Measurements from ENCODE around the gene PLA2G4B. TPM values are rescaled to one million over a fixed set of nuclear protein-coding genes. Genes with fewer than 3 reads are reported as not detected.
A peak's percentile ranks its signal among the peaks of the same experiment; 100 is the strongest.

PLA2G4B gene
- total RNA-seq, 6 experiments from 2014 or later = 1.6 to 3.0 (median 2.7) TPM

DNA sequence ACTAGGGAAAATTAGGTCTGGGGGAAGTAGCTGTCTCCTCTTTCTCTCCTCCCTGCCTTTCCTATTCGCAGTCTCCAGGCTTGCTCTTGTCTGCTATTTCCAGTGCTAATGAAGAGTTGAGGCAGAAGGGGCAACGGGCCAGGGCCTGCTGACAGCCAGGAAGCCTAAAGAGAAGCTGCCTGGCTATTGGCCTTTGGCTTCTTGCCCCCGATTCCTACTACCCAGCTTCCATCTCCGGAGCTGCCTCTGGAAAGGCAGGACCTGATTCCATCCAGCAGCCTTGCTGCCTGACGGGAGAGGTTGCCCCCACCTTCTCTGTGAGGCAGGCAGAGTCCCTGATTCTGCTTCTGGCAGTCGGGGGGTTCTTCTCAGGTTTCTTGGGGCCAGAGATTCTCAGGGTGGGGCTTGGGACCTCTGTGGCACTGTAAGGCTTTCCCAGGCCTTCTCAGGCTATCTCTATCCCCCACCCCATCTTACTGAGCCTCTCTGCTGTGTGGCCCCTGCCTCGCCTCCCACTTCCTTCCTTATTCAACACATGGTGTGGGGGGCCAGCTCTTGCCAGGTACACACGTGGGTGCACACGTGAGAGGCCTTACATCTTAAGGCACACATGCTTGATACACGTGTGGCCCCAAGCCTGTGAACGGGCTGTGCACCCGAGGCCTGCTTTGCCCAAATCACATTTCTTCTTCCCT lies 29.0 kb upstream of the PLA2G4B start:
- peak overlapping the region; percentile 69 for H3K27ac Mint-ChIP-seq
- no peaks in the 10 kb centered on the region for H3K9me3 Mint-ChIP-seq
- H3K27me3 Mint-ChIP-seq (ENCODE audit: insufficient read depth) = peaks cover 1% of the 10 kb centered on the region
- peaks cover 5% of the 10 kb centered on the region; the same call in 1 of the 2 replicates for H3K36me3 Mint-ChIP-seq (ENCODE audit: low read depth)
- no peak overlapping the region for H3K4me3 Mint-ChIP-seq
- no peak for DNase-seq
- TF ChIP-seq, protein P1, sequence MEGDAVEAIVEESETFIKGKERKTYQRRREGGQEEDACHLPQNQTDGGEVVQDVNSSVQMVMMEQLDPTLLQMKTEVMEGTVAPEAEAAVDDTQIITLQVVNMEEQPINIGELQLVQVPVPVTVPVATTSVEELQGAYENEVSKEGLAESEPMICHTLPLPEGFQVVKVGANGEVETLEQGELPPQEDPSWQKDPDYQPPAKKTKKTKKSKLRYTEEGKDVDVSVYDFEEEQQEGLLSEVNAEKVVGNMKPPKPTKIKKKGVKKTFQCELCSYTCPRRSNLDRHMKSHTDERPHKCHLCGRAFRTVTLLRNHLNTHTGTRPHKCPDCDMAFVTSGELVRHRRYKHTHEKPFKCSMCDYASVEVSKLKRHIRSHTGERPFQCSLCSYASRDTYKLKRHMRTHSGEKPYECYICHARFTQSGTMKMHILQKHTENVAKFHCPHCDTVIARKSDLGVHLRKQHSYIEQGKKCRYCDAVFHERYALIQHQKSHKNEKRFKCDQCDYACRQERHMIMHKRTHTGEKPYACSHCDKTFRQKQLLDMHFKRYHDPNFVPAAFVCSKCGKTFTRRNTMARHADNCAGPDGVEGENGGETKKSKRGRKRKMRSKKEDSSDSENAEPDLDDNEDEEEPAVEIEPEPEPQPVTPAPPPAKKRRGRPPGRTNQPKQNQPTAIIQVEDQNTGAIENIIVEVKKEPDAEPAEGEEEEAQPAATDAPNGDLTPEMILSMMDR (IDR thresholded peaks at IDR 0.05) = no peak
- peaks cover 37% of the 10 kb centered on the region for H3K4me1 Mint-ChIP-seq (ENCODE audit: low read depth)

GRCh38 chr15:41810651-41811431 lies 27.8 kb upstream of the PLA2G4B start:
- Mint-ChIP-seq H3K9me3 (no peaks in the 10 kb centered on the region), H3K27me3 (ENCODE audit: insufficient read depth) (peaks cover 1% of the 10 kb centered on the region), H3K4me1 (ENCODE audit: low read depth) (peaks cover 32% of the 10 kb centered on the region), H3K36me3 (ENCODE audit: low read depth) (peaks cover 8% of the 10 kb centered on the region), H3K27ac (peak overlapping the region; percentile 69), H3K4me3 (no peak overlapping the region)
- peak; percentile 20 for DNase-seq
- TF ChIP-seq, protein P1 (IDR thresholded peaks at IDR 0.05) = peak; percentile 30; the same call in 1 of the 2 replicates

GRCh38 chr15:41811432-41812195 lies 27.0 kb upstream of the PLA2G4B start:
- no peaks in the 10 kb centered on the region for H3K9me3 Mint-ChIP-seq
- H3K4me1 Mint-ChIP-seq (ENCODE audit: low read depth) = peaks cover 25% of the 10 kb centered on the region
- H3K27ac Mint-ChIP-seq = peak overlapping the region; percentile 36; the same call in 1 of the 2 replicates
- peaks cover 11% of the 10 kb centered on the region for H3K36me3 Mint-ChIP-seq (ENCODE audit: low read depth)
- TF ChIP-seq, protein P1 (IDR thresholded peaks at IDR 0.05) = peak; percentile 91
- peak; percentile 69 for DNase-seq
- H3K4me3 Mint-ChIP-seq = no peak overlapping the region
- H3K27me3 Mint-ChIP-seq (ENCODE audit: insufficient read depth) = peaks cover 1% of the 10 kb centered on the region

- Mint-ChIP-seq H3K4me3 (no peak overlapping the region), H3K36me3 (ENCODE audit: low read depth) (peaks cover 11% of the 10 kb centered on the region), H3K9me3 (no peaks in the 10 kb centered on the region), H3K27ac (no peak overlapping the region), H3K27me3 (ENCODE audit: insufficient read depth) (peaks cover 1% of the 10 kb centered on the region; the same call in 1 of the 2 replicates), H3K4me1 (ENCODE audit: low read depth) (peaks cover 18% of the 10 kb centered on the region)
- TF ChIP-seq, protein P1 (IDR thresholded peaks at IDR 0.05) = no peak
- DNase-seq = no peak
Measured at GRCh38 chr15:41812820-41813375, 25.7 kb upstream of the PLA2G4B start.

DNA sequence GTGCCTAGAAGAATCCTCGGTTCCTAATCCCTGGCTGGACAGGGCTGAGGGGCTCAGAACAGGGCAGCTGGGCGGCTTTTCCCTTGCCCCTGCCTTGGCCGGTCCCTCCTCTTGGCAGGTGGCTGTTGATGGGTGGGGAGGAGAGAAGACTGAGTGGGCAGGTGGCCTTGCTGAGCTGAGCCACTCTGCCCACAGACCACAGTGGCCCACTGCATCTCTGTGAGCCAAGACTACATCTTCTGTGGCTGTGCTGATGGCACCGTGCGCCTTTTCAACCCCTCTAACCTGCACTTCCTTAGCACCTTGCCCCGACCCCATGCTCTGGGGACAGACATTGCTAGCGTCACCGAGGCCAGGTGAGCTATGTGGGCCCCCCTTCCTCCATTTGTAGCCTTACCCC lies 25.2 kb upstream of the PLA2G4B start:
- no peak for DNase-seq
- Mint-ChIP-seq H3K27ac (no peak overlapping the region), H3K4me1 (ENCODE audit: low read depth) (peaks cover 18% of the 10 kb centered on the region), H3K4me3 (no peak overlapping the region), H3K9me3 (no peaks in the 10 kb centered on the region), H3K36me3 (ENCODE audit: low read depth) (peaks cover 11% of the 10 kb centered on the region), H3K27me3 (ENCODE audit: insufficient read depth) (peaks cover 1% of the 10 kb centered on the region; the same call in 1 of the 2 replicates)
- TF ChIP-seq, protein P1 (IDR thresholded peaks at IDR 0.05) = no peak
